SJSA1 (cell line): ENCODE data around the gene MAGI3. TPM values are rescaled to one million over a fixed set of nuclear protein-coding genes. Genes with fewer than 3 reads are reported as not detected.
"Not testable (repeated sequence)": the region's sequence is repeated elsewhere in the genome, so short reads cannot be mapped to it uniquely, and the experiment has no call there.

Experiments
- DNase-seq, 2 experiments: peaks; one replicate each; pipeline ENCODE4 v3.0.0-alpha.2; 2015 to 2020; ENCODE audit warnings: low spot score in 2 of 2, low read depth in 1 of 2
- H3K27ac ChIP-seq: fragments of 250-450 bp; sonication (Bioruptor Pico); 2 replicates; pipeline ENCODE4 v1.5.1; 2020; ENCODE audit warnings: mild to moderate bottlenecking, moderate library complexity
- H3K27me3 ChIP-seq: fragments of 250-450 bp; sonication (Bioruptor Pico); replicated peaks from 2 replicates; pipeline ENCODE4 v1.5.1; 2020; ENCODE audit warnings: mild to moderate bottlenecking, moderate library complexity
- H3K36me3 ChIP-seq: fragments of 250-450 bp; sonication (Bioruptor Pico); 2 replicates; pipeline ENCODE4 v1.5.1; 2020; ENCODE audit warnings: mild to moderate bottlenecking
- H3K4me1 ChIP-seq: fragments of 250-450 bp; sonication (Bioruptor Pico); replicated peaks from 2 replicates; pipeline ENCODE4 v1.6.1; 2021; ENCODE audit warnings: mild to moderate bottlenecking
- H3K4me3 ChIP-seq: fragments of 250-450 bp; sonication (Bioruptor Pico); 2 replicates; pipeline ENCODE4 v1.5.1; 2020; ENCODE audit warnings: mild to moderate bottlenecking
- H3K9me3 ChIP-seq: fragments of 250-450 bp; sonication (Bioruptor Pico); replicated peaks from 2 replicates; pipeline ENCODE4 v1.5.1; 2020; ENCODE audit warnings: mild to moderate bottlenecking
- total RNA-seq: library from RNA; depleted of rRNA; stranded (reverse); fragments of >200 nt; shearing (Covaris generic); gene quantifications from 2 replicates; pipeline ENCODE4 v1.2.3, GENCODE V29; 2014

The MAGI3 gene
- total RNA-seq, 1 experiment from 2014 or later = 25.4 TPM

DNA sequence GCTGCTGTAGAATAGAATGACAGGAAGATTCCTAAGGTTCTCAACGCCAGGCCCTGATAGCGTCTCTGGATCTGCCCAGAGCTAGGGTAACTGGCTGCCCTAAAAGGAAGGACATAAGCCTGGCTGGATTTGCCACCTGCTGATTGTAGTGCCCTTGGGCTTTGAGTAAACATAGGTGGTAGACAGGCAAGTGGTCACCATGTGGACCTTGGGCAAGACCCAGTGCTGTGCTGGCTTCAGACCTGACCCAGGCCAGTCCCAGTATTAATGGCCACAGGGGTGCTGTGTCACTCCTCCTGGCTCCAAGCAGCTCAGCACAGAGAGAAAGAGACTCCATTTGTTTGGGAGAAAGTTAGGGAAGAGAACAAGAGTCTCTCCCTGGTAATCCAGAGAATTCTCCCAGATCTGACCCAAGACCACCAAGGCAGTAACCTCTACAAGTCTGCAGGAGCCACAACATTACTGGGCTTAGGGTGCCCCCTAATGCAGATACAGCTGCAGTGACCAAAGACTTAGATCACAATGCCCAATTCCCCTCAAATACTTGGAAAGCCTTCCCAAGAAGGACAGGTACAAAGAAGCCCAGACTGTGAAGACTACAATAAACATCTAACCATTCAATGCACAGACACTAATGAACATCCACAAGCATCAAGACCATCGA is 324.4 kb downstream of the MAGI3 start:
- Histone ChIP-seq H3K27me3 (no peaks in the 10 kb centered on the region), H3K36me3 (peaks cover 55% of the 10 kb centered on the region), H3K9me3 (no peaks in the 10 kb centered on the region), H3K4me1 (no peaks in the 10 kb centered on the region), H3K4me3 (no peak overlapping the region), H3K27ac (no peak overlapping the region)
- DNase-seq = peak in 1 of 2 experiments; percentile 8

GRCh38 chr1:113717506-113717905 is 327.2 kb downstream of the MAGI3 start:
- H3K9me3 ChIP-seq, H3K4me1 ChIP-seq, H3K4me3 ChIP-seq, H3K27me3 ChIP-seq, H3K27ac ChIP-seq, DNase-seq: not testable (repeated sequence)
- peaks cover 61% of the 10 kb centered on the region for H3K36me3 ChIP-seq

DNA sequence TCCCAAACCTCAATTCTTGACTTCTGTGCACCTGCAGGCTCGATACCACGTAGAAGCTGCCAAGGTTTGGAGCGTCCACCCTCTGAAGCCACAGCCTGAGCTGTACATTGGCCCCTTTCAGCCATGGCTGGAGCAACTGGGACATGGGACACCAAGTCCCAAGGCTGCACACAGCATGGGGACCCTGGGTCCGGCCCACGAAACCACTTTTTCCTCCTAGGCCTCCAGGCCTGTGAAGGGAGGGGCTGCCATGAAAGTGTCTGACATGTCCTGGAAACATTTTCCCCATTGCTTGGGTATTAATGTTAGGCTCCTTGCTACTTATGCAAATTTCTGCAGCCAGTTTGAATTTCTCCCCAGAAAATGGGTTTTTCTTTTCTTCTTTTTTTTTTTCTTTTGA is 328.3 kb downstream of the MAGI3 start:
- not testable (repeated sequence) for H3K9me3 ChIP-seq, H3K27ac ChIP-seq, H3K27me3 ChIP-seq, H3K4me3 ChIP-seq, DNase-seq, H3K4me1 ChIP-seq
- H3K36me3 ChIP-seq = peaks cover 66% of the 10 kb centered on the region

GRCh38 chr1:113721010-113721409 is 330.7 kb downstream of the MAGI3 start:
- no peak overlapping the region for H3K4me3 ChIP-seq
- H3K4me1 ChIP-seq = no peaks in the 10 kb centered on the region
- no peaks in the 10 kb centered on the region for H3K9me3 ChIP-seq
- H3K36me3 ChIP-seq = peaks cover 69% of the 10 kb centered on the region
- DNase-seq = no peak
- no peaks in the 10 kb centered on the region for H3K27me3 ChIP-seq
- no peak overlapping the region for H3K27ac ChIP-seq

DNA sequence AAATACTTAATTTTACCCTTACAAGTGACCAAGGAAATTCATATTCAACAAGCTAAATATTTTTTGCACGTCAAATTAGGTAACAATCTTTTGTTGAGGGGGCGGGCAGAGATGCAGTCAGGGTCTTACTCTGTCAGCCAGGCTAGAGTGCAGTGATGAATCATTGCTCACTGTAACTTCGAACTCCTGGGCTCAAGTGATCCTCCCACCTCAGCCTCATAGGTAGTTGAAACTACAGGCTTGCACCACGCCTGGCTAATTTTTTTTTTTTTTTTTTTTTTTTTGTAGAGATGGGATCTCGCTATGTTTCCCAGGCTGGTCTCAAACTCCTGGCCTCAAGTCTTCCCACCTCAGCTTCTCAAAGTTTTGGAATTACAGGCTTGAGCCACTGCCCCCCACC is 342.5 kb downstream of the MAGI3 start:
- Histone ChIP-seq H3K27me3 (no peaks in the 10 kb centered on the region), H3K36me3 (peaks cover 43% of the 10 kb centered on the region), H3K4me3 (no peak overlapping the region), H3K4me1 (no peaks in the 10 kb centered on the region), H3K27ac (no peak overlapping the region), H3K9me3 (no peaks in the 10 kb centered on the region)
- no peak for DNase-seq

- Histone ChIP-seq H3K27ac (no peak overlapping the region), H3K4me1 (no peaks in the 10 kb centered on the region), H3K27me3 (no peaks in the 10 kb centered on the region), H3K36me3 (peaks cover 46% of the 10 kb centered on the region), H3K4me3 (no peak overlapping the region), H3K9me3 (no peaks in the 10 kb centered on the region)
- no peak for DNase-seq
These were observed 344.2 kb downstream of the MAGI3 start for GRCh38 chr1:113734357-113735055.
